Epithelial cell of prostate (primary cell): Measurements from ENCODE around the gene PCDHA3.
"Not testable (repeated sequence)": the region's sequence is repeated elsewhere in the genome, so short reads cannot be mapped to it uniquely, and the experiment has no call there.

Experiments
- DNase-seq: peaks from one replicate; pipeline ENCODE4 v3.0.0-alpha.2; 2011; ENCODE audit warnings: low read depth, low spot score
- H3K27ac ChIP-seq: fragments of 450-650 bp; 2 replicates; pipeline ENCODE4 v1.5.1; 2017; ENCODE audit warnings: mild to moderate bottlenecking

PCDHA3 gene

DNA sequence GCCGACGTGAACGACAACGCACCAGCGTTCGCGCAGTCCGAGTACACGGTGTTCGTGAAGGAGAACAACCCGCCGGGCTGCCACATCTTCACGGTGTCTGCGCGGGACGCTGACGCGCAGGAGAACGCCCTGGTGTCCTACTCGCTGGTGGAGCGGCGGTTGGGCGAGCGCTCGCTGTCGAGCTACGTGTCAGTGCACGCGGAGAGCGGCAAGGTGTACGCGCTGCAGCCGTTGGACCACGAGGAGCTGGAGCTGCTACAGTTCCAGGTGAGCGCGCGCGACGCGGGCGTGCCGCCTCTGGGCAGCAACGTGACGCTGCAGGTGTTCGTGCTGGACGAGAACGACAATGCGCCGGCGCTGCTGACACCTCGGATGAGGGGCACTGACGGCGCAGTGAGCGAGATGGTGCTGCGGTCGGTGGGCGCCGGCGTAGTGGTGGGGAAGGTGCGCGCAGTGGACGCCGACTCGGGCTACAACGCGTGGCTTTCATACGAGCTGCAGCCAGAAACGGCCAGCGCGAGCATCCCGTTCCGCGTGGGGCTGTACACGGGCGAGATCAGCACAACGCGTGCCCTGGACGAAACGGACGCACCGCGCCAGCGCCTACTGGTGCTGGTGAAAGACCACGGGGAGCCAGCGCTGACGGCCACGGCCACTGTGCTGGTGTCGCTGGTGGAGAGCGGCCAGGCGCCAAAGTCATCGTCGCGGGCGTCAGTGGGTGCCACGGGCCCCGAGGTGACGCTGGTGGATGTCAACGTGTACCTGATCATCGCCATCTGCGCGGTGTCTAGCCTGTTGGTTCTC is 49.2 kb downstream of the PCDHA3 start:
- not testable (repeated sequence) for DNase-seq, H3K27ac ChIP-seq
